Testis (tissue), 2 donors: Measurements from ENCODE around the gene CCNJ.

Experiments used
- POLR2A ChIP-seq: fragments of 450-650 bp; IDR thresholded peaks from one replicate; pipeline ENCODE4 v1.6.1; 2017; ENCODE audit warnings: antibody characterized with exemption, mild to moderate bottlenecking, moderate library complexity
- TF ChIP-seq, protein P1 (sequence below), 3 experiments: fragments of 450-650 bp in 2 of 3; fragments of 200-600 bp in 1 of 3; sonication (generic) in 1 of 3; IDR thresholded peaks; one replicate each; pipeline ENCODE4 v1.5.1; 2016 to 2019; ENCODE audit warnings: antibody characterized with exemption in 3 of 3, mild to moderate bottlenecking in 2 of 3, moderate library complexity in 1 of 3

DNA sequence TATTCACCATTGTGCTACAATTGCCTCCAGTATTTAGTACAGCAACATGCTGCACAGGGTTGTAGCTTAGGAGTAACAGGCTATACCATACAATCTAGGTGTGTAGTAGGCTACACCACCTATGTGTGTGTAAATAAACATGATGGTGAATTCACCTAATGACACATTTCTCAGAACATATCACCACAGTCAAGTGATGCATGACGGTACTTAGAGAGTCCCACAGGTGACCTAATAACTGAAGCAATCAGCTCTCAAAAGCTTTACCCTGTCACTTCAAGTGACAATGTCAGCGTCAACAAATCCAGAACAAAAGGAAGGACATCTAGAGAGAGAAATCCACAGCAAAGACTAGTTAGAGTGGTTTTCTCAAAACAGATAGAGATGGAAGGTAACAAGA is 38.8 kb downstream of the CCNJ start:
- TF ChIP-seq, protein P1, sequence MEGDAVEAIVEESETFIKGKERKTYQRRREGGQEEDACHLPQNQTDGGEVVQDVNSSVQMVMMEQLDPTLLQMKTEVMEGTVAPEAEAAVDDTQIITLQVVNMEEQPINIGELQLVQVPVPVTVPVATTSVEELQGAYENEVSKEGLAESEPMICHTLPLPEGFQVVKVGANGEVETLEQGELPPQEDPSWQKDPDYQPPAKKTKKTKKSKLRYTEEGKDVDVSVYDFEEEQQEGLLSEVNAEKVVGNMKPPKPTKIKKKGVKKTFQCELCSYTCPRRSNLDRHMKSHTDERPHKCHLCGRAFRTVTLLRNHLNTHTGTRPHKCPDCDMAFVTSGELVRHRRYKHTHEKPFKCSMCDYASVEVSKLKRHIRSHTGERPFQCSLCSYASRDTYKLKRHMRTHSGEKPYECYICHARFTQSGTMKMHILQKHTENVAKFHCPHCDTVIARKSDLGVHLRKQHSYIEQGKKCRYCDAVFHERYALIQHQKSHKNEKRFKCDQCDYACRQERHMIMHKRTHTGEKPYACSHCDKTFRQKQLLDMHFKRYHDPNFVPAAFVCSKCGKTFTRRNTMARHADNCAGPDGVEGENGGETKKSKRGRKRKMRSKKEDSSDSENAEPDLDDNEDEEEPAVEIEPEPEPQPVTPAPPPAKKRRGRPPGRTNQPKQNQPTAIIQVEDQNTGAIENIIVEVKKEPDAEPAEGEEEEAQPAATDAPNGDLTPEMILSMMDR (IDR thresholded peaks at IDR 0.05): no peak
- TF ChIP-seq POLR2A: no peak
